Ascending aorta (tissue), 2 donors: ENCODE results near the gene GUCA2A. TPM values are rescaled to one million over a fixed set of nuclear protein-coding genes. Genes with fewer than 3 reads are reported as not detected.

Source experiments
- DNase-seq, 2 donors: peaks; one replicate each; pipeline ENCODE4 v3.0.0-alpha.2; 2019; ENCODE audit warnings: low spot score in 2 of 2
- H3K27ac ChIP-seq, 2 donors: fragments of 200-600 bp; sonication (generic); one replicate each; pipeline ENCODE4 v1.5.1; 2016 to 2017; ENCODE audit warnings: mild to moderate bottlenecking in 1 of 2
- H3K27me3 ChIP-seq: fragments of 200-600 bp; sonication (generic); one replicate; pipeline ENCODE4 v1.5.1; 2017
- H3K36me3 ChIP-seq, 2 donors: fragments of 200-600 bp; sonication (generic); one replicate each; pipeline ENCODE4 v1.5.1; 2016
- H3K4me1 ChIP-seq, 2 donors: fragments of 200-600 bp; sonication (generic); one replicate each; pipeline ENCODE4 v1.5.1; 2016 to 2017; ENCODE audit warnings: mild to moderate bottlenecking in 1 of 2
- H3K4me3 ChIP-seq, 2 donors: fragments of 200-600 bp; sonication (generic); one replicate each; pipeline ENCODE4 v1.5.1; 2016 to 2017; ENCODE audit warnings: mild to moderate bottlenecking in 1 of 2
- H3K9me3 ChIP-seq, 2 donors: fragments of 200-600 bp; sonication (generic); one replicate each; pipeline ENCODE4 v1.5.1; 2016
- intact Hi-C: fragments of 100-400 bp; cut with DNase I; formaldehyde crosslinking; loops from one replicate; pipeline ENCODE4 v1.15.1; 2023
- total RNA-seq: library from RNA; depleted of rRNA; stranded (reverse); fragments of >200 nt; gene quantifications from one replicate; pipeline ENCODE4 v1.1.0, GENCODE V29; 2016
- TF ChIP-seq, protein P1 (sequence below), 3 experiments: fragments of 200-600 bp in 2 of 3; fragments of 450-650 bp in 1 of 3; sonication (generic) in 2 of 3; IDR thresholded peaks; one replicate each; pipeline ENCODE4 v1.5.1; 2016 to 2019; ENCODE audit warnings: antibody characterized with exemption in 3 of 3, mild to moderate bottlenecking in 1 of 3, moderate library complexity in 1 of 3

The GUCA2A gene
- total RNA-seq, 1 donor from 2014 or later, result not detected

DNA sequence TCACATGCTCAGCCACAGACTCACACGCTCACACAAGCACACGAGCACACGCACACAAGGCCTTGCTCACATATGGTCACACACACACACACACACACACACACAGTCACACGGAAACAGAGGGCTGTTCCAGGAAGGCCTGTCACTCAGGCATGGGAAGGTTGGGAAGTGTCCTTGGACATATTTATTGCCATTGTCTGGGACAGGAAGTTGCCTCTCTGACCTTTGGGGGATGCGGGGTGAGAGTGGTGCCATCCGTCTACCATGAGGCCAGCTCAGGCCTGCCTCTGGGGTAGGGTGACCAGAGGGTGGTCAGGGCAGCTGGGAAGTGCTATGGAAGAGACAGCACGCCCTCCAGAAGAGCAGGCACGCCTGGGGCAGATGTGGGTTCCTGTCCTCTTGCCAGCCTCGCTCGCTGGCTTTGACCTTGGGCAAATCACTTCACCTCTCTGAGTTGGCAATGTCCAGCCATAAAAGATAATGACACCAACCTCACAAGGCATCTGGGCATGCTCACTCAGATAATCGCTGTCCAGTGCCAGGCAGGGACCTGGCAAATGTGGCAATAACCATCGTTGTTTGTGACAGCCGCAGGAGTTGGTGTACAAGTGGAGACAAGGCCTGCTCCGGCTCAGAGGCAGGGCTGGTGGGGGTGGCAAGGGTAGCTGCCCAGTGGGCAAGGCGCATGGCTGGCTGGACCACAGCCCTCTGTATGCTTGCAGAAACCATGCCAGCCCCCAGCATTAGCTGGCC is 8.0 kb upstream of the GUCA2A start:
- intact Hi-C loops, result loop anchor here (2.0 to 10.0 kb wide), 2 partner anchors 162 to 598 kb away; partner anchors contain the start of gene FOXJ3
- Histone ChIP-seq H3K4me3 (no peak overlapping the region), H3K27ac (peak overlapping the region in 1 of 2 donors; percentile 7), H3K4me1 (peaks cover 0 to 15% of the 10 kb centered on the region in 2 donors), H3K9me3 (no peaks in the 10 kb centered on the region), H3K36me3 (no peaks in the 10 kb centered on the region), H3K27me3 (no peaks in the 10 kb centered on the region)
- TF ChIP-seq, protein P1, sequence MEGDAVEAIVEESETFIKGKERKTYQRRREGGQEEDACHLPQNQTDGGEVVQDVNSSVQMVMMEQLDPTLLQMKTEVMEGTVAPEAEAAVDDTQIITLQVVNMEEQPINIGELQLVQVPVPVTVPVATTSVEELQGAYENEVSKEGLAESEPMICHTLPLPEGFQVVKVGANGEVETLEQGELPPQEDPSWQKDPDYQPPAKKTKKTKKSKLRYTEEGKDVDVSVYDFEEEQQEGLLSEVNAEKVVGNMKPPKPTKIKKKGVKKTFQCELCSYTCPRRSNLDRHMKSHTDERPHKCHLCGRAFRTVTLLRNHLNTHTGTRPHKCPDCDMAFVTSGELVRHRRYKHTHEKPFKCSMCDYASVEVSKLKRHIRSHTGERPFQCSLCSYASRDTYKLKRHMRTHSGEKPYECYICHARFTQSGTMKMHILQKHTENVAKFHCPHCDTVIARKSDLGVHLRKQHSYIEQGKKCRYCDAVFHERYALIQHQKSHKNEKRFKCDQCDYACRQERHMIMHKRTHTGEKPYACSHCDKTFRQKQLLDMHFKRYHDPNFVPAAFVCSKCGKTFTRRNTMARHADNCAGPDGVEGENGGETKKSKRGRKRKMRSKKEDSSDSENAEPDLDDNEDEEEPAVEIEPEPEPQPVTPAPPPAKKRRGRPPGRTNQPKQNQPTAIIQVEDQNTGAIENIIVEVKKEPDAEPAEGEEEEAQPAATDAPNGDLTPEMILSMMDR (IDR thresholded peaks at IDR 0.05), result no peak
- no peak for DNase-seq

DNA sequence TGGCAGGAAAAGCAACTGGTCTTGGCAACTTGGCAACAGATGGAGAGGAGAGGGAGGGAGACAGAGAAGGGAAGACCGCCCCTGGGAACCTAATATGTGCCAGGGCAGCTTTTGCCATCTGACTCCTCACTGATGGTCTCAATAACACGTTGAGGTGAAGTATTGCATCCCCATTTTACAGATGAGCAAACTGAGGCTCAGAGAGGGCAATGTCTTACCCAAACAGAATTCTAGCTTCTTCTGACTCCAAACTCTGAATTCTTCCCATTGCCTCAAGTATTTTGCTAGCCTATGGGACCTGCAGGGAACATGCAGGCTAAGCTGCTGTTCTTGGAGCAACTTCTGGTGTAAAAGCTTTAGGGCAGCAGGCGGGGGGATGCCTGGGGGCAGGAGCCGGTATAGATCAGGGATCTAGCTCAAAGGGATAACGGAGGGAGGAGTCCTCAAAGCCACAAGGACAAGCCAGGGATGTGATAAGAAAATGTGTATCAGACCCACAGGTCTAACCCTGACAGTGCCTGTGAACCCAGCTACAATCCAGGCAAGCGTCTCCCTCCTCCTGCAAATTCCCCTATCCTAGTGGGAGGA is 7.2 kb upstream of the GUCA2A start:
- Histone ChIP-seq H3K9me3 (no peaks in the 10 kb centered on the region), H3K27ac (no peak overlapping the region), H3K4me1 (peaks cover 0 to 8% of the 10 kb centered on the region in 2 donors), H3K27me3 (no peaks in the 10 kb centered on the region), H3K4me3 (no peak overlapping the region), H3K36me3 (no peaks in the 10 kb centered on the region)
- no peak for DNase-seq
- intact Hi-C loops, result loop anchor here (2.0 to 10.0 kb wide), 2 partner anchors 163 to 597 kb away; partner anchors contain the start of gene FOXJ3
- TF ChIP-seq, protein P1 (IDR thresholded peaks at IDR 0.05), result no peak

DNA sequence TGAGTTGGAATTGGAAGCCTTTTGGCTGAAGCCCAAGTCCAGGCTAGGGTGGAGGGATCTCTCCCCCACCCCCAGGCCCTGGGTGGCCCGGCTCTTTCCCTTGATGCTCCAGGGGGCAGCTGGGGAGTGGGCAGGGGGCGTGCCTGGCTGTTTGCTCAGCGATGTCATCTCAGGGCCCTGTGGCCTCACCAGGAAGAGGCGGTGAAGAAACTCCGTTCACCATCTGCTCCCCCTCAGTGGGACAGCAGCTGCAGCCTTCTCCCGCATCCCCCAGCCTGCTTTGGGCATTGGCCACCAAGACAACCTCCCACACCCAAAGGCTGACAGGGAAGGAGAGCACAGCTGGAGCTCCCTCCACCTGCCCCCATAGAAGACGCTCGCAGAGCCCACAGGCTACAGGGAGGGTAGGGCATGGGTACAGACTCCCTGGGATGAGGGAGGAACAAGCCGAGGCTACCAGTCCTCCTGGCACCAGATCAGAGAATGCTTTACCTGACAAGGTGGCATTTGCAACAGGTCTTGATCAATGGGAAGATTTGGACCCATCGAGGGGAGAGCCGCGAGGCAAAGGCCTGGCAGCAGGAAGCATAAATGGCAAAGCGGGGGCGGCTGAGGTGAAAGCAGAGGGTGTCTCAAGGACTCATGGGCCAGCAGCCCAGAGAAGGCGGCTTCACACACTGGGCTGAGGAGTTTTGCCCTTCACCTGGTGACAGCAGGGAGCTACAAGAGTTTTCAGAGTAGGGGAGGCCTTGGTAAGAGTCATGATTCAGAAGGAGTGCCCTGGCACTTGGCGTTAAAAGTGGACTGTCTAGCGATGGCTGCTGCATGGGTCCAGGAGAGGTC is 6.5 kb upstream of the GUCA2A start:
- intact Hi-C loops, result loop anchor here (10.0 kb wide), 1 partner anchor 164 kb away; the partner anchor contains the start of gene FOXJ3
- Histone ChIP-seq H3K27ac (no peak overlapping the region), H3K4me1 (peaks cover 0 to 8% of the 10 kb centered on the region in 2 donors), H3K36me3 (no peaks in the 10 kb centered on the region), H3K4me3 (no peak overlapping the region), H3K27me3 (no peaks in the 10 kb centered on the region), H3K9me3 (no peaks in the 10 kb centered on the region)
- TF ChIP-seq, protein P1 (IDR thresholded peaks at IDR 0.05), result no peak
- DNase-seq, result no peak

DNA sequence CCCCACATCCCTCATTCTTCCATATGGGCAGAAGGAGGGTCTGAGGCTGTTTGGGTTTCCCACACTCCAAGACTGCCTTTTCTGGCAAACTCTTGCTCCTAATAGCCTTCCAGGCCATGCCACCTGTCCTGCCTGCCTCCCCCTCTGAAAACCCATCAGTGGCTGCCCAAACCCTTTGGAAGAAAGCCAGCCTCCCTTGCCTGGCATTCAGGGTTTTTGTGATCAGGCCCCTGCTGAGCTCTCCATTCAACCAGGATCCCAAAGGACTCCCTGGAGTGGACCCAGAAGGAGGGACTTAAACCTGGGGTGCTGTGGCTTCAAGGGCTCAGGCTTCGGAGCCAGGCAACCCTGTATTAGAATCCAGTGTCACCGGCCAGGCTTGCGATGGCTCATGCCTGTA is 4.2 kb upstream of the GUCA2A start:
- TF ChIP-seq, protein P1 (IDR thresholded peaks at IDR 0.05), result no peak
- H3K4me3 ChIP-seq, result no peak overlapping the region
- H3K27me3 ChIP-seq, result no peaks in the 10 kb centered on the region
- intact Hi-C loops, result no loop called here
- peaks cover 0 to 8% of the 10 kb centered on the region in 2 donors for H3K4me1 ChIP-seq
- no peaks in the 10 kb centered on the region for H3K9me3 ChIP-seq
- no peak overlapping the region for H3K27ac ChIP-seq
- no peak for DNase-seq
- H3K36me3 ChIP-seq, result no peaks in the 10 kb centered on the region

DNA sequence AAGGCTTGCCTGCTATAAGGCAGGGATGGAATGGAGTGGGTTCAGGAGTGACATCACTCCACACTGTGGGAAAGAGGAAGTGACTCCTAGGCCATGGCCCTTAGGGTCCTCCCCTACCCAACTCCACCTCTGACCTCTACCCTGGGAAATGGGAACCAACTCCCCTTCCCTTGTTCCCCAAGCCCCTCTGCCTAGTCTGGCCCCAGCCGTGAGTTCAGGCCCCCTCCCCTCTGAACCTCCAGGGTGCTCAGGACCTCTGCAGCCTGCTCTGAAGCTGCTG is 3.8 kb upstream of the GUCA2A start:
- intact Hi-C loops, result no loop called here
- Histone ChIP-seq H3K27me3 (no peaks in the 10 kb centered on the region), H3K27ac (no peak overlapping the region), H3K36me3 (no peaks in the 10 kb centered on the region), H3K9me3 (no peaks in the 10 kb centered on the region), H3K4me3 (no peak overlapping the region), H3K4me1 (peaks cover 0 to 6% of the 10 kb centered on the region in 2 donors)
- DNase-seq, result no peak
- TF ChIP-seq, protein P1 (IDR thresholded peaks at IDR 0.05), result no peak
